Dorsolateral prefrontal cortex (tissue), 118 donors: Measurements from ENCODE around the gene ANKRD65. TPM values are rescaled to one million over a fixed set of nuclear protein-coding genes. Genes with fewer than 3 reads are reported as not detected.

Source experiments
- total RNA-seq, 120 experiments: library from RNA; stranded (reverse); gene quantifications; one replicate each; pipeline versions ENCODE4 v1.2.3 to v1.2.4, GENCODE V29; 2022

Gene ANKRD65
- total RNA-seq, 120 experiments from 2014 or later, result 4.0 to 63.5 (median 26.5) TPM

Other genes starting within 250 kb of the ANKRD65 start
- under 1 TPM in 4 of 120 experiments, not detected in 116; 0.50 to 0.91 (median 0.70) TPM for gene TTLL10, start 247.4 kb downstream of the ANKRD65 start, total RNA-seq
- gene TNFRSF18, start 214.7 kb downstream of the ANKRD65 start, total RNA-seq, result 1 to 10 TPM in 85 of 120 experiments, under 1 TPM in 29, not detected in 6; 0.40 to 4.9 (median 1.4) TPM
- gene TNFRSF4, start 207.1 kb downstream of the ANKRD65 start, total RNA-seq, result 1 to 10 TPM in 79 of 120 experiments, under 1 TPM in 36, not detected in 5; 0.31 to 5.8 (median 1.4) TPM
- 100 to 1,000 TPM in 50 of 120 experiments, 10 to 100 TPM in 70; 67.7 to 149 (median 98.0) TPM for gene SDF4, start 189.3 kb downstream of the ANKRD65 start, total RNA-seq
- gene B3GALT6, start 189.0 kb downstream of the ANKRD65 start, total RNA-seq, result 10 to 100 TPM in 119 of 120 experiments, 1 to 10 TPM in 1; 9.7 to 21.1 (median 16.0) TPM
- 1 to 10 TPM in 104 of 120 experiments, under 1 TPM in 9, not detected in 7; 0.57 to 8.3 (median 2.6) TPM for gene C1QTNF12, start 174.6 kb downstream of the ANKRD65 start, total RNA-seq
- 10 to 100 TPM; 37.3 to 87.4 (median 51.0) TPM for gene UBE2J2, start 147.4 kb downstream of the ANKRD65 start, total RNA-seq
- 10 to 100 TPM in 118 of 120 experiments, 1 to 10 TPM in 2; 7.8 to 43.6 (median 17.8) TPM for gene SCNN1D, start 140.8 kb downstream of the ANKRD65 start, total RNA-seq
- gene ACAP3, start 113.3 kb downstream of the ANKRD65 start, total RNA-seq, result 100 to 1,000 TPM in 119 of 120 experiments, 10 to 100 TPM in 1; 92.3 to 273 (median 164) TPM
- 10 to 100 TPM in 118 of 120 experiments, 1 to 10 TPM in 2; 9.1 to 22.8 (median 14.0) TPM for gene PUSL1, start 112.7 kb downstream of the ANKRD65 start, total RNA-seq
- 100 to 1,000 TPM in 109 of 120 experiments, 10 to 100 TPM in 11; 87.2 to 200 (median 130) TPM for gene INTS11, start 96.6 kb downstream of the ANKRD65 start, total RNA-seq
- gene CPTP, start 96.5 kb downstream of the ANKRD65 start, total RNA-seq, result 10 to 100 TPM; 16.2 to 34.2 (median 22.5) TPM
- gene TAS1R3, start 90.0 kb downstream of the ANKRD65 start, total RNA-seq, result 1 to 10 TPM in 6 of 120 experiments, under 1 TPM in 108, not detected in 6; 0.11 to 1.7 (median 0.38) TPM
- 100 to 1,000 TPM in 103 of 120 experiments, 10 to 100 TPM in 17; 86.3 to 201 (median 114) TPM for gene DVL1, start 71.9 kb downstream of the ANKRD65 start, total RNA-seq
- gene MXRA8, start 62.7 kb downstream of the ANKRD65 start, total RNA-seq, result 10 to 100 TPM in 29 of 120 experiments, 1 to 10 TPM in 91; 3.2 to 23.7 (median 7.3) TPM
- gene AURKAIP1, start 46.1 kb downstream of the ANKRD65 start, total RNA-seq, result 100 to 1,000 TPM in 92 of 120 experiments, 10 to 100 TPM in 28; 78.7 to 143 (median 109) TPM
- gene CCNL2, start 21.9 kb downstream of the ANKRD65 start, total RNA-seq, result 100 to 1,000 TPM; 111 to 235 (median 165) TPM
- gene MRPL20, start 14.0 kb downstream of the ANKRD65 start, total RNA-seq, result 100 to 1,000 TPM in 12 of 120 experiments, 10 to 100 TPM in 108; 56.0 to 114 (median 86.3) TPM
- gene VWA1, start 14.4 kb upstream of the ANKRD65 start, total RNA-seq, result 100 to 1,000 TPM in 33 of 120 experiments, 10 to 100 TPM in 87; 27.4 to 258 (median 73.3) TPM
- 10 to 100 TPM in 10 of 120 experiments, 1 to 10 TPM in 109, under 1 TPM in 1; 0.94 to 16.5 (median 3.5) TPM for gene ATAD3C, start 28.4 kb upstream of the ANKRD65 start, total RNA-seq
- gene ATAD3B, start 50.5 kb upstream of the ANKRD65 start, total RNA-seq, result 10 to 100 TPM in 118 of 120 experiments, 1 to 10 TPM in 2; 9.5 to 47.1 (median 24.6) TPM
- 10 to 100 TPM; 12.3 to 33.0 (median 20.2) TPM for gene ATAD3A, start 90.9 kb upstream of the ANKRD65 start, total RNA-seq
- gene TMEM240, start 119.3 kb upstream of the ANKRD65 start, total RNA-seq, result 10 to 100 TPM; 14.3 to 63.6 (median 37.6) TPM
- 100 to 1,000 TPM in 102 of 120 experiments, 10 to 100 TPM in 18; 79.2 to 139 (median 114) TPM for gene SSU72, start 153.6 kb upstream of the ANKRD65 start, total RNA-seq
- 10 to 100 TPM in 115 of 120 experiments, 1 to 10 TPM in 5; 8.1 to 32.9 (median 19.4) TPM for gene FNDC10, start 178.9 kb upstream of the ANKRD65 start, total RNA-seq
- 100 to 1,000 TPM in 116 of 120 experiments, 10 to 100 TPM in 4; 86.0 to 202 (median 127) TPM for gene MIB2, start 194.2 kb upstream of the ANKRD65 start, total RNA-seq
- 10 to 100 TPM in 7 of 120 experiments, 1 to 10 TPM in 113; 1.2 to 13.7 (median 4.2) TPM for gene MMP23B, start 210.9 kb upstream of the ANKRD65 start, total RNA-seq
- gene CDK11B, start 237.7 kb upstream of the ANKRD65 start, total RNA-seq, result 10 to 100 TPM; 20.7 to 39.4 (median 29.1) TPM